Activated CD8-positive, alpha-beta memory T cell treated with anti-CD3 and anti-CD28 coated beads, Interleukin-2, amount 50 U/mL, for 1 hour (primary cell): ENCODE results near the gene ATP9A.

Experiments used
- DNase-seq: peaks from one replicate; pipeline ENCODE4 v3.0.0-alpha.2; 2020; ENCODE audit errors: extremely low read depth

The ATP9A gene

GRCh38 chr20:51549474-51549873, 218.7 kb downstream of the ATP9A start:
- DNase-seq, result no peak

- no peak for DNase-seq
Measured at GRCh38 chr20:51547951-51548350, 220.2 kb downstream of the ATP9A start.
